HCT116 (cell line): ENCODE data around the gene TXNDC11.

Source experiments
- ATF3 ChIP-seq: IDR thresholded peaks from 2 replicates; pipeline ENCODE4 v1.6.1; 2012
- CTCF ChIP-seq, 3 experiments: fragments of 200-600 bp in 1 of 3; sonication (generic) in 1 of 3; IDR thresholded peaks in 2 of 3; conservative IDR thresholded peaks in 1 of 3; 2 replicates each; pipeline ENCODE4 v1.5.1; 2012 to 2017; ENCODE audit warnings: low read depth in 2 of 3, low read length in 2 of 3, antibody characterized with exemption in 1 of 3, borderline replicate concordance in 1 of 3, control low read depth in 1 of 3, mild to moderate bottlenecking in 1 of 3, mixed read lengths in 1 of 3, mixed run types in 1 of 3, moderate library complexity in 1 of 3; ENCODE audit not compliant: insufficient read depth in 1 of 3
- EZH2 ChIP-seq: fragments of 200-600 bp; sonication (generic); IDR thresholded peaks from 2 replicates; pipeline ENCODE4 v1.6.1; 2017; ENCODE audit warnings: antibody characterized with exemption, mixed run types
- POLR2A ChIP-seq: IDR thresholded peaks from 2 replicates; pipeline ENCODE4 v1.7.0; 2011; ENCODE audit warnings: borderline replicate concordance; ENCODE audit not compliant: insufficient read depth, insufficient read length; ENCODE audit errors: extremely low read depth
- ZFX ChIP-seq: fragments of 450-650 bp; IDR thresholded peaks from 2 replicates; pipeline ENCODE4 v1.6.1; 2017

GRCh38 chr16:11633113-11633512 lies 109.5 kb downstream of the TXNDC11 start:
- TF ChIP-seq CTCF (IDR thresholded peaks at IDR 0.05 in 2 of 3, conservative IDR thresholded peaks at IDR 0.05 in 1 of 3; ENCODE audit: borderline replicate concordance in 1 of 3, insufficient read depth in 1 of 3, low read depth in 2 of 3, low read length in 2 of 3) = no peak
- no peak for TF ChIP-seq POLR2A
- TF ChIP-seq ZFX = no peak
- TF ChIP-seq EZH2 = no peak
- no peak for TF ChIP-seq ATF3
